ENCODE results near the gene CYB561D1. TPM values are rescaled to one million over a fixed set of nuclear protein-coding genes. Genes with fewer than 3 reads are reported as not detected.
A peak's percentile ranks its signal among the peaks of the same experiment; 100 is the strongest.

CYB561D1 gene
- total RNA-seq, 2 experiments from 2014 or later: 12.0 to 15.0 TPM

DNA sequence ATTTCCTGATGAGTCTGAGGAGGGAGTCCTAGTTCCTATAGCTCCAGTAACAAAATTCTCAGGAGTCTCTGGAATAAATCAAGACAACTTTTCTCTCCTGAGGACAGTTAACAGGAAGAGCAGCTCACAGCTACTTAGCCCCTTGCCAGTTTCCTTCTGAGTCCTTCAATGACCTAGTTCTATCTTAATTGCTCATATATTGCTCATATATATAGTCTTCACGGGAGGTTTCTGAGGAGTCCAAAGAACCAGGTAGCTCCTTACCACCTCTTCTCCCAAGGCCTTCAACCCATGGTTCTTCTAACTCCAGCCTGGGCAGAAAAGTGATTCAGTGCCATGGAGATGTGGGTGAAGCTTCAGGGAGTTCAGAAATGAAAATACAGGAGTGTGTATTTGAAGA, 11.1 kb downstream of the CYB561D1 start:
- intact Hi-C loops (cut with DNase I, micrococcal nuclease): no loop called here
- Histone ChIP-seq H3K27ac (ENCODE audit: low read depth in 1 of 2, low read length in 2 of 2) (peak overlapping the region; percentile 71 to 74), H3K9me3 (ENCODE audit: control insufficient read depth in 1 of 2, insufficient read depth in 1 of 2, low read length in 2 of 2) (peaks cover 0 to 16% of the 10 kb centered on the region in 2 experiments), H3K4me1 (ENCODE audit: insufficient read depth, low read length) (peaks cover 92% of the 10 kb centered on the region), H3K36me3 (ENCODE audit: insufficient read depth, low read length) (peaks cover 22% of the 10 kb centered on the region), H3K4me3 (ENCODE audit: low read length) (peak overlapping the region; percentile 51), H3K27me3 (ENCODE audit: control insufficient read depth in 1 of 2, insufficient read depth in 2 of 2, low read length in 2 of 2) (no peaks in the 10 kb centered on the region)
- Mint-ChIP-seq H3K27ac (peak overlapping the region; percentile 95), H3K9me3 (no peaks in the 10 kb centered on the region), H3K27me3 (no peaks in the 10 kb centered on the region), H3K36me3 (ENCODE audit: low read depth) (peaks cover 73% of the 10 kb centered on the region), H3K4me3 (peak overlapping the region; percentile 83), H3K4me1 (ENCODE audit: low read depth) (peaks cover 89% of the 10 kb centered on the region)
- no peak for DNase-seq
- ChIA-PET CTCF (interaction anchor here (3.0 to 24.2 kb wide), 3 partner anchors 11 to 26 kb away, joined by 9 to 474 read pairs (median 54); partner anchors contain the start of gene CYB561D1), POLR2A (interaction anchor here (1.1 to 22.6 kb wide), 5 partner anchors 10 to 43 kb away, joined by 5 to 318 read pairs (median 13); partner anchors contain the start of genes ATXN7L2, CYB561D1 and GNAI3)
- TF ChIP-seq, protein P1, sequence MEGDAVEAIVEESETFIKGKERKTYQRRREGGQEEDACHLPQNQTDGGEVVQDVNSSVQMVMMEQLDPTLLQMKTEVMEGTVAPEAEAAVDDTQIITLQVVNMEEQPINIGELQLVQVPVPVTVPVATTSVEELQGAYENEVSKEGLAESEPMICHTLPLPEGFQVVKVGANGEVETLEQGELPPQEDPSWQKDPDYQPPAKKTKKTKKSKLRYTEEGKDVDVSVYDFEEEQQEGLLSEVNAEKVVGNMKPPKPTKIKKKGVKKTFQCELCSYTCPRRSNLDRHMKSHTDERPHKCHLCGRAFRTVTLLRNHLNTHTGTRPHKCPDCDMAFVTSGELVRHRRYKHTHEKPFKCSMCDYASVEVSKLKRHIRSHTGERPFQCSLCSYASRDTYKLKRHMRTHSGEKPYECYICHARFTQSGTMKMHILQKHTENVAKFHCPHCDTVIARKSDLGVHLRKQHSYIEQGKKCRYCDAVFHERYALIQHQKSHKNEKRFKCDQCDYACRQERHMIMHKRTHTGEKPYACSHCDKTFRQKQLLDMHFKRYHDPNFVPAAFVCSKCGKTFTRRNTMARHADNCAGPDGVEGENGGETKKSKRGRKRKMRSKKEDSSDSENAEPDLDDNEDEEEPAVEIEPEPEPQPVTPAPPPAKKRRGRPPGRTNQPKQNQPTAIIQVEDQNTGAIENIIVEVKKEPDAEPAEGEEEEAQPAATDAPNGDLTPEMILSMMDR (IDR thresholded peaks at IDR 0.05): no peak
- no peak for ATAC-seq (ENCODE audit: poor library complexity)

DNA sequence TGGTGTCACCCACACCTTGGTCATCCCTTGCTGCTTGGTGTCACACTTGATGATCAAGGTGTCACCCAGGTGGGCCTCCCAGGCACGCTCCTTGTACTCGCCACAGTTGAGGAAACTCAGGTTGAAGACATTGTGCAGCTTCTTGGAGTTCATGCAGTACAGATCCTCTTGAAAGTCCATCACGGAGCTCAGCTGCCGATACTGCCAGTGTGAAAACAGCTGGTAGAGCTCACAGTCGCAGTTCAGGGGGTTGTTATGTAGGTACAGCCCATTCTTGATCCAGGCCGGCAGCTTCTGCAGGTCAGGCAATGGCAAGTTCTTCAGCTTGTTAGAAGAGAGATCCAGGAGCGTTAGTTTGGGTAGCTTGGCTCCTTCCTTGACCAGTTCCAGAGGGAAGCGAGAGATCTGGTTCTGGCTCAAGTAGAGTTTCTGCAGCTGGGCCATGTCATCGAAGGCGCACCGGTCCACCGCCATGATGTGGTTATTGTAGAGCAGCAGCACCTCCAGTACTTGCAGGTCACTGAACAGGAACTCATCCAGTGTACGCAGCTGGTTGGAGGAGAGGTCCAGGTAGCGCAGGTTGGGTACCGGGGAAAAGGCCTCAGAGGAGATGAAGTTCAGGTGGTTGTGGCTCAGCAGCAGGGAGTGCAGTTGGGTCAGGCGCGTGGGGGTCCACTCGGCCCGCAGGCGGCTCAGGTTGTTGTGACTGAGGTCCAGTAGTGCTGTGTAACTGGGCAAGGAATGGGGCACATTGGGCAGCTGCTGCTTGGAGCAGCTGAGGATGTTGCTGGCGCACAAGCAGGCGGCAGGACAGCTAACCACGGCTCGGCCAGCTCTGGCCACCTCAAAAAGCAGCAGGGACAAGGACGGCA, 14.3 kb downstream of the CYB561D1 start:
- no peaks in the 10 kb centered on the region for H3K9me3 Mint-ChIP-seq
- no peaks in the 10 kb centered on the region for H3K27me3 Mint-ChIP-seq
- ATAC-seq (ENCODE audit: poor library complexity) (no peak), DNase-seq (no peak)
- H3K9me3 ChIP-seq (ENCODE audit: control insufficient read depth in 1 of 2, insufficient read depth in 1 of 2, low read length in 2 of 2): peaks cover 0 to 16% of the 10 kb centered on the region in 2 experiments
- peak overlapping the region; percentile 77 for H3K4me3 ChIP-seq (ENCODE audit: low read length)
- H3K27me3 ChIP-seq (ENCODE audit: control insufficient read depth in 1 of 2, insufficient read depth in 2 of 2, low read length in 2 of 2): no peaks in the 10 kb centered on the region
- H3K4me1 Mint-ChIP-seq (ENCODE audit: low read depth): peaks cover 77% of the 10 kb centered on the region
- H3K27ac Mint-ChIP-seq: peak overlapping the region; percentile 94
- intact Hi-C loops (cut with DNase I, micrococcal nuclease): no loop called here
- peak overlapping the region; percentile 22 to 54 for H3K27ac ChIP-seq (ENCODE audit: low read depth in 1 of 2, low read length in 2 of 2)
- TF ChIP-seq, protein P1 (IDR thresholded peaks at IDR 0.05): no peak
- H3K36me3 Mint-ChIP-seq (ENCODE audit: low read depth): peaks cover 62% of the 10 kb centered on the region
- ChIA-PET POLR2A (interaction anchor here (1.3 to 22.6 kb wide), 4 partner anchors 10 to 41 kb away, joined by 4 to 318 read pairs (median 30); partner anchors contain the start of genes ATXN7L2 and GNAI3), CTCF (interaction anchor here (1.2 to 24.2 kb wide), 3 partner anchors 9 to 23 kb away, joined by 3 to 474 read pairs (median 20); partner anchors contain the start of gene CYB561D1)
- H3K4me1 ChIP-seq (ENCODE audit: insufficient read depth, low read length): peaks cover 68% of the 10 kb centered on the region
- peak overlapping the region; percentile 91 for H3K4me3 Mint-ChIP-seq
- H3K36me3 ChIP-seq (ENCODE audit: insufficient read depth, low read length): peaks cover 9% of the 10 kb centered on the region

DNA sequence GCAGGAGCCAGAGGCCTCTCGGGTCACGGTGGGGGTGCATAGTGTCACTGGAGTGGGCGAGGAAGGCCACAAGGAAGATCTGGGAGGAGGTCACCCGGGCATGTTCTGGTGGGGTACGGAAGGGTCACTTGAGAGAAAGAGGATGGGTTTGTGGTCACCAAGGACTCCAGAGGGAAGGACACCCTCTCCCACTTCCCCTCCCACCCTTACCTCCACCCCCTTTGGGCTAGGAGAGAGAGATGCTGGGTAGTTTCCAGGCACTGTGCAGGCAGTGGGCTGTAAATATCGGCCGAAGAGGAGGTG, 14.9 kb downstream of the CYB561D1 start:
- Mint-ChIP-seq H3K36me3 (ENCODE audit: low read depth) (peaks cover 61% of the 10 kb centered on the region), H3K4me3 (peak overlapping the region; percentile 91), H3K27me3 (no peaks in the 10 kb centered on the region), H3K4me1 (ENCODE audit: low read depth) (peaks cover 77% of the 10 kb centered on the region), H3K9me3 (no peaks in the 10 kb centered on the region), H3K27ac (peak overlapping the region; percentile 94)
- CTCF ChIA-PET: interaction anchor here (1.9 to 24.2 kb wide), 4 partner anchors 10 to 22 kb away, joined by 5 to 474 read pairs (median 18); partner anchors contain the start of gene CYB561D1
- ATAC-seq (ENCODE audit: poor library complexity) (no peak), DNase-seq (no peak)
- Histone ChIP-seq H3K4me1 (ENCODE audit: insufficient read depth, low read length) (peaks cover 63% of the 10 kb centered on the region), H3K36me3 (ENCODE audit: insufficient read depth, low read length) (peaks cover 9% of the 10 kb centered on the region), H3K27ac (ENCODE audit: low read depth in 1 of 2, low read length in 2 of 2) (peak overlapping the region; percentile 29 to 54), H3K9me3 (ENCODE audit: control insufficient read depth in 1 of 2, insufficient read depth in 1 of 2, low read length in 2 of 2) (peaks cover 0 to 16% of the 10 kb centered on the region in 2 experiments), H3K4me3 (ENCODE audit: low read length) (peak overlapping the region; percentile 77), H3K27me3 (ENCODE audit: control insufficient read depth in 1 of 2, insufficient read depth in 2 of 2, low read length in 2 of 2) (no peaks in the 10 kb centered on the region)
- TF ChIP-seq, protein P1 (IDR thresholded peaks at IDR 0.05): no peak
- POLR2A ChIA-PET: interaction anchor here (1.3 to 22.6 kb wide), 7 partner anchors 10 to 84 kb away, joined by 3 to 318 read pairs (median 15); partner anchors contain the start of genes ATXN7L2, CYB561D1 and GNAI3
- intact Hi-C loops (cut with DNase I, micrococcal nuclease): no loop called here
